Stimulated activated CD8-positive, alpha-beta memory T cell treated with anti-CD3 and anti-CD28 coated beads, Interleukin-2, amount 100 ng/mL, for 1 hour (primary cell): Measurements from ENCODE around the gene ADCY7.

Source experiments
- DNase-seq, 2 donors: peaks; one replicate each; pipeline ENCODE4 v3.0.0-alpha.2; 2020; ENCODE audit warnings: low read depth in 2 of 2

Gene ADCY7

DNA sequence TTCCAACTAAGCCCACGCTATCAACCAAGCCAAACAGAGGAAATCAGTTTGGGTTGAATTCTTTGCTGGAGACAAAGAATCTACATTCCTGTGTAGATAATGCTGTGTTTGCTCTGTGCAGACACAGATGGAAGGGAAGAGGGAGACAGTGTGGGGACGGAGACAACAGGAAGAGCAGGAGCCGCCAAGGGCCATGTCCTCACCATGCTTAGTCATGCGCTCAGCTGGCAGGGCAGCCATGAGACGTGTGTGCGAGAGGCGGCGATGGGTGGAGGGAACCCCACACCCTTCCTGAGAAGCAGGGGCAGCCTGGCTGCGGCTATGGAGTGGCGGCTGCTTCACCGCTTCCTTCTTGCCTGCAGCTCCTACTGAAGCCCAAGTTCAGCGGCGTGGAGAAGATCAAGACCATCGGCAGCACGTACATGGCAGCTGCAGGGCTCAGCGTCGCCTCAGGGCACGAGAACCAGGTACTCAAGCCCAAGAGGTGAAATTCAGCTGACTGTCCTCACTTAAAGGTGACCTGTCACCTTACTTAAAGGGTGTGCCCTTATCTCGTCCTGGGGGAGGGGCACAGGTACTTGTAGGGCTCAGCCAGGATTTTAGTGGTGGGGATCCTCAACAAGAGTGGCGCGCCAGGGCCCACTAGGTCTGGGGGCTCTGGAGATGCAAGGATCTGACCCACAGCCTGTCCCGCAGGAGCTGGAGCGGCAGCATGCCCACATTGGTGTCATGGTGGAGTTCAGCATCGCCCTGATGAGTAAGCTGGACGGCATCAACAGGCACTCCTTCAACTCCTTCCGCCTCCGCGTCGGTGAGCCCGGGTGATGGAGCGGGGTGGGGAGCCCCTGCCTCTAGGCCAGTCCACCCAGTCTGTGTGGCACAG, 47.5 kb downstream of the ADCY7 start:
- DNase-seq, result peak in 1 of 2 donors; percentile 11

DNA sequence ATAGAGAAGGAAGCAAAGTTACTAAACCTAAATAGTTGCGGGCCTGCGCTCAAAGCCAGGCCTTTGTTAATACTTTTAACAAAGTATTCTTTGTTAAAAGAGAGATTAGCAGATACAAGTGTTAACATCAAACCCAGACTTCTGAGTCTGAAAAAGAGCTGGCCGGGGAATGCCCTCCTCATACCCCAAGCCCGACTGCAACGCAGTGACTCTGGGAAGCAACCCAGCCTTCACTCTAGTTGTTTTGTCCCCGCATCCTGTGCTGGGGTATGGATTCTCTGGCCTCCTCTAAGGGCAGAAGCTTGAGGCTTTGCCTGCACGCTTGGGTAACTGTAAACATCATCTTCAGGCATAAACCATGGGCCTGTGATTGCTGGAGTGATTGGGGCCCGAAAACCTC, 48.3 kb downstream of the ADCY7 start:
- no peak for DNase-seq

DNA sequence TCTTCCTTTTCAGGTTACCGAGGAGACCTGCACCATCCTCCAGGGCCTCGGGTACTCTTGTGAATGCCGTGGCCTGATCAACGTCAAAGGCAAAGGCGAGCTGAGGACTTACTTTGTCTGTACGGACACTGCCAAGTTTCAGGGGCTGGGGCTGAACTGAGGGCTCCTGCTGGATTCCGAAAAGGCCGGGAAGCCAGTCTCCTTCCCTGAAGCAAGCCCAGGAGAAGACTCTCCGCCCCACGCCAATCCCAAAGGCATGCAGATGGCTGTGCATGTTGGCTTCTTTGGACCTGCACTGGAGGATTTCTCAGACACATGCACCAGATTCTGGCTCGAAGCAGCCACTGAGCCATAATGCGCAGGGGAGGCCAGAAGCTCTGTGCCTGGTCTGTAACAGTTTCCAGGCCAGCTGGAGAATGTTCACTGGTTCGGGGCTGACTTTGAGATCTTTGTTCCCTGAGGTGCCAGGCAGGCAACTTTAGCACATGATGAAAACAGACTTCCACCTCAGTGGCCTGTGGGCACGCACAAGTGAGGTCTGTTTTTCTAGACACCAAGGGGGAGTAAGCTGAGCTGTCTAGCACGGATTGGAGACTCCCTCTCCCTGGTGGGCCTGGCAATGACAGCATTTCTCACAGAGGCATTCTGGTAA, 49.1 kb downstream of the ADCY7 start:
- no peak for DNase-seq

DNA sequence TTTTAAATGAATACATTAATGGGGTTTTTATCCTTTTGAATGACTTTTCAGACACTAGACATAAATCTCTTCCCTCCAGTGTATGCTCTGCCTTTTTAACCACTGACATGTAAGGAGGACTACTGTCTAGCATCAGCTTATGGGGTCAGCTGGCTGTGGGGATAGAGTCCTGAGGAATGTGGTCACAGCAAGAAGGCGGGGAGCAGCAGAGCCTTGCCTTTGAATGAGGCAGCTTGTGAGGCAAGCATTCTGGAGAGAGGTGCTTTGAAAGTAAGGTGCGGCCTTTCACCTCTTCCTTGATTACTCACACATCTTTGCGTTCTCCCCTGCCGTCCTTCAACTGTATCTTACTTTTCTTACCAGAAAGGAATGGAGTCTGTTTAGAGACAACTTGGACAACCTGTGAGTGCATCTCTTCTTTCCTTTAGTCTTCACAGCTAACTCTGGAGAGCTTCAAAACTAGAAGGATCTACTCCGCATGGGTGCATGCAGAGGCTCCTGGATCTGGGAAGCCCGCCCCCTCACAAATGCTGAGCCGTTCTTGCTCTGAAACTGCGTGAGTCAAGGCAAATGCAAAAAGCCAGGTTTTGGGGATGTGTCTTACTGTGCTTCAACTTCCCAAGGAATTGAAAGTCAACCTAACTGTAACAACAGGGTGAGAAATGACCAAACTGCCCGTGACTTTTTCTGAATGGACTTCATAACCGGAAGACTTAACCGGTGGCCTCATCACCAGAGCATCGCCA, 49.9 kb downstream of the ADCY7 start:
- no peak for DNase-seq

DNA sequence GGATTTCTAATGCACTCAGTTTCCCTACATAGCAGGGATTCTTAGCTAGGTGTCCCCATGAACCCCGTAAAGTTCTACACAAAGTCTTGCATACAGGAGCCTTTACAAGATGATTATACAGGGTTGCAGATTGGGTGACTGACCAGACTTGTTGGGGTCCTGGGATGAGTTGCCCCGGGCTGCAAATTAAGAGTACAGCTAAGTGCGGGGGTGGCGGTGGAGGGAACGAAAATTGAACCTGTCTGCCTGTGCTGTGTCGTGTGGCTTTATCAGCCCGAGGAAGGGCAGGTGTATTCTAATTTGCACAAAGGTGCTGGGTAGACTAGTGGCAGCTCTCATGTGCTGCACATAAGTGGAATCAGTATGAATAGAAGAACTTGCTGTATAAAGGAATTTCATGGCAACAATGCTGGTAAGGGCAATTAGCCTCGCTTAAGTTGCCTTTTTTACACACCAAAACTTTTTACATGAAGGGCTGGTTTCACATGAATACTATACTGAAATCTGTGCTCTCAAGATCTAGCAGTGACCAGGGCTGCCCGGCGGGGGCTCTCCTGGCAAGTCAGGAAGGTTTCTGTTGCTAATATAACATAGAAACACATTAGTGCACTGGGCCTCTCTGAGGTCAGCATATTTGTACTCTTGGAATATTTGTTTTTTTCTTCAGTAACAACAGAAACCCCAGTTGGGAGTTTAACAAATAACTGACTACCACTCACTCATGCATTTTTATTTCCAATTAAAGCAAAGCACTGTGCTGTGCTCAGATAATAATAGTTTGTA, 50.7 kb downstream of the ADCY7 start:
- DNase-seq, result no peak

DNA sequence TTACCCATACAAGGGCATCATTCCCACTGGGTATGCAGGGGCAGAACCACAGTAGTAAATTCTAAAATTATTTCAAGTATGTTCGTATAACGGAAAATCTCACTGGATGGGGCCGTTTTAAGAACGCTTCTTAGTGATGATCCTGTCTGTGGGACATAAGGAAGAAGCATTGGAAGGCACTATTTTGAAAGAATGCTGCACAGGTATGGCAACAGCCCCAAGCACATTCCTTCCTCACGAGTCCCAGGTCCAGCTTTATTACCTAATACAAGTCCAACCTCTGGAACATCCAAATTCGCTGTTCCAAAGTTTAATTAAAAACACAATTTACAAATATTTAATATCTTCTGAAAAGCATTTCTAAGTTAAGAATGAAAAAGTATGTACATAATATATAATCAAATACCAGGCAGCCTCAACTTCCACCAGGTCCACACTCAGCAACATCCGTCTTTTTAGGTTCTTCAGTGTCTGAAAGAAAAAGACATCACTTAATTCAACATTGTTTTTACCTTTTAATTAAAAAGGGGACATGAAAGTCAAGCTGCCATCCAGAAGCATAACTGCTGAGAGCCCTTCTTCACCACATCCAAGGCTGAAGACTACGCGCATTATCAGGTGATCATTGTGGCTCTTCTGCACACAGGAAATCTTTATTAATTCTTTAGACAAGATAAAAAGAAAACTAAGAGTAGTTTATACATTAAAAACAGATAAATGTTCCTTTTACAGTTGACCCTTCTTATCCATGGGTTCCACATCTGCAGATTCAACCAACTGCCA, 52.6 kb downstream of the ADCY7 start:
- DNase-seq, result no peak

DNA sequence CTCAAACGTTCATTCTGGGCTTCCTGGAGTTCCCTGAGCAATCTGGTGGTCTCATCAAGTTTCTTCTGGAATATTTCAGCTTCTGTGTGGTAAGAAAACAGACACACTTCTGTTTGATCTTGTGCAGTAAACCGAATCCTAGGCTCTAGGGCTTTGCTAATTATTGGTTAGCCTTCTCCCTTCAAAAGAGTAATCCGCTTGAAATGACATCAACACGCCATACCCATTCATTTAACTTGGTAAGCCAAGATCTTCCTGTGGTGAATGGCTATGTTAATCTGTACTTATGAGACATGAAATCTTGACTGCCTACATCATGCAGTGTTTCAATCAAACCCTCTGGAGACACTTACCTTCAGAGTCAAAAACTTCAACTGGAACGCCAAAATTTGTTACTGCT, 54.0 kb downstream of the ADCY7 start:
- no peak for DNase-seq

DNA sequence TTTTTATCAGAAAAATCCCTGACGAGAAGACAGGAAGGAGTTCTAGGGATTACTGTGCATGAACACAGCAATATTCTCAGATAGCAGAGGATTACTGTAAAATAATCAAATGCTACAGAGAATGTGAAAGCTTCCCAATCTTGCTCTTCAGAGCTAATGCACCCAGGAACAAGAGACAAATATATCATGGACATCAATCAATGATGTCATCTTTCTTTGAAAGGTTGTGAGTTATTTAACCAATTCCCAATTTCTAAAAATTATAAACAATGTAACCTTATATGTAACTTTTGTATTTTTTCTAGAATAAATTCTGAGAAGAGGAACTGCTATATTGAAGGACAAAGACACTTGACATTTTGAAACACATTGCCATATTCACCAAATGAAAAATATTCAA, 56.0 kb downstream of the ADCY7 start:
- DNase-seq, result no peak

DNA sequence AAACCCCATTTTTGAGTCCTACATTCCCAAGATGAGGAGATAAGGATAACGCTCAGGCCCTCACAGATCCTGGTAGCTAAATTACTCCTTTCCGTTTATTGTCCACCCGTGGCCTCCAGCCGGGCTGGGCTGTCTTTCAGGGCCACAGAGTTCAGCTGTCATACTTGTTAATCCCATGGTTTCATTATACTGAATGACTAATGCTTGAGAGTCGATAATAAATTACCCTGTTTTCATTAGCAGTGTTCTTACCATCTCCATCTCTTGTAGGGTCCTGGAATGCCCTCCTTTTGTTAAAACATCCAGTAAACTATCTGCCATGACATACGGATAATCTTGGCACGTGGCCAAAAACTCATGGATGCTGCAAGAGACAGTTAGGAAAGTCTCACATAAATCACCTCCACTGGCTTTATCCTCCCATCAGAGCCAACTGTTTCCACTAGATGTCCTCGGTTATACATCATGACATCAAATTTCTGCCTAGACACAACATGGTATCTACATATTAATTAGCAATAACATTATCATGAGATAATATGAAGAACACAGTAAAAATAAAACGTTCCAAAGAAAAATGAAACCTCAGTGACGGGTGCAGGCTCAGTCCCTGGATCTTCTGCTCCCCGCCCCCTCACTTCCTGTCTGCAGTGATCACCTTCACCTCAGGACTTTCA, 57.1 kb downstream of the ADCY7 start:
- no peak for DNase-seq

DNA sequence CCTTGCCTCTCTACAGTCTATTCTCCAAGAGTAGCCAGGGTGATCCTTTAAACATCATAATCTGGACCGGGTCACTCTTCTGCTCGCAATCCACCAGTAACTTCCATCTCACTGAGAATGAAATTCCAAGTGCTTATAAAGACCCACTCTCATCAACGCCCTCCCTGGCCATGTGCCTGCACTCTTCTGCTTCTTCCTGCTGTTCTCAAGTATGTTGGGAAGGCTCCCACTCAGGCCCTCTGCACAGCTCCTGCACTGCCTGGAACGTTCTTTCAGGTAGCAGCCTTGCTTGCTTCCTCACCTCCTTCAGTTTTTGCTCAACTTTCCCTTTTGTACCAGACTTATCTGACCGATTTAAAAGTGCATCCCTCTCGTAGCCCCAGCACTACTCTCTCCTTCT, 58.0 kb downstream of the ADCY7 start:
- no peak for DNase-seq

DNA sequence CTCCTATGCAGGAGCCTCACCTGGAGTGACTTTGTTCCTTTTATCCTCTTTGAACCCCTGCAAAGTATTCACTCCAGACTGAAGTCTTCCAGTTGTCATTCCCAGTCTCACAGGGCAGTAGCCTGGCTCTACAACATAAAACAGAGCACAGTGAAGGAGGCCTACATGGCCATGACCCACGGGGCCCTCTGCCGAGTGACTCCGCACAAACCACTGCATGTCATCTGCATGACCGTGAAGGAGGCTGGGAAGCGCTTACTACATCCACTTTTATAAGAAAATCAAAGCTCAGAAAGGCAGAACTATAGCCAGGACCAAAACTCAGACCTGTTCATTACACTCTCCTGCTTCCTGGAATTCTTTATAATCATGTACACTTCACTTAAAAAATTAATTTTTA, 59.9 kb downstream of the ADCY7 start:
- no peak for DNase-seq

DNA sequence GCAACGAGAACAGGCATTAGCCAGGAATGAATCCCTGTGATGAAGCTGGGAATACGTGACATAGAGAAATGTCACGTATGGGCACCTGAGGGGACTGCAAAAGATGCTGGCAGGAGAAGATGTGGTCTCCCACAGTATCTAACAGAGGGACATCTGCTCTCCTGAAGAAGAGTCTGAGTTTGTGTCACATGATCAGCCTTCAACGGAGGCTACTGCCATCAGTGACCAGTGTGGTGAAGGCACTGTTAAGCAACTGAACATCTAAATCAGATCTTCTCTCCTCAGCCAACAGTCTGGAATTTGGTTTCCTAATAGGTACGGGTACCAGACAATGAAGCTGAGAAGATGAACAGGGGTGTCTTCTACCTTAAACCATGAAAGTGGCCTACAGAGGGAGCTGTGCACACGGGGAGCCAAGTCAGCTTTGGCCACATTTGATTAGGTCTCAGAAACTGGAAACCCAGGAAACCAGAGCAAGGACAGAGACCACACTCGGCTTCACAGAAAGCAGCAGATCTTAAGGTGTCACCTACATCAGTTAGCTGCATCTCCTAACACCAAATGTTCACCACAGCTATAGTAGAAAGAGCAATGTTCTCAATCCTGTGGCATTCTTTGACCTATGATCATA, 60.6 kb downstream of the ADCY7 start:
- DNase-seq, result peak; percentile 33 to 40

DNA sequence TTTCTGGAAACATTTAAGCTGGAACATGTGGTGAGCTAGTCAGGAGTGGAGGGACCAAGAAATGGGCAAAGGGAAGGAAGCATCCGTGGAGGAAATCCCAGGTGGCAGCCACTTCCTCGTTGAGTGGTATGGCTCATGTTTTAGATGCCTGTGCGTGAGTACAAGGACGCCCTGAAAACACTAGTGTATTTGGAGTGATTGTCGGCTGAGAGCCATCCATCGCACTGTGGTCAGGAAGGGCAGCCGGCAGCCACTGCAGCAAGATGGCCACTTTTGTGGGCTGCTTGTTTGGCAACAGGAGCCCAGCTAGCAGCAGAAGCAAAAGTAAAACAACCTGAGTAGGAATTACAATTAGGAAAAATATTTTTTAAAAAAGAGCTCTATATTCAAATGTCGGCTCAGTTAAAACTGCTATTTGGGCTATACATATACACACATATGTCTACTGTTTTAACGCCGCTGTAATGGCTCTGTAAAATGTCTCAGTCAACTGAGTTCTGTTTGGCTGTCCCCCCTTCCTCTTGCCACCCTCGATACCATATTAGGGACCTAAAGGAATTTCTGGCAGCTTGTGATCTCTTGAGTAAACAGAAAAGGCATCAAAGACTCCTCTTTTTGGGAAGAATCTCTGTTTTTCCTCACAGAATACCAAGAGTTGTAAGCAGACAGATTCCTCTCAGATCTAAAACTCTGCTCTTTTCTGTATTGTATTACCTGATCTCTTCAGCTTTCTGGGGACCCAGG, 63.3 kb downstream of the ADCY7 start:
- DNase-seq, result no peak

DNA sequence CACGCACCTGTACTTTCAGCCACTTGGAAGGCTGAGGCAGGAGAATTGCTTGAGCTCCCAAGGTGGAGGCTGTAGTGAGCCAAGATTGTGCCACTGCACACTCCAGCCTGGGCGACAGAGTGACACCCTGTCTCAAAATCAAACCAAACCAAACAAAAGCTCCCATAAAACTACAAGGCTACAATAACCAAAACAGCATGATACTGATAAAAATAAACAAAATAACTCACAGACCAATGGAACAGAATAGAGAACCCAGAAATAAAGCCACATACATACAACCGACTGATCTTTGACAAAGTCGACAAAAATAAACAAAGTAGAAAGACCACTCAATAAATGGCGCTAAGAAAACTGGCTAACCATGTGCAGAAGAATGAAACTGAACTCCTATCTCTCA, 65.2 kb downstream of the ADCY7 start:
- DNase-seq, result no peak

DNA sequence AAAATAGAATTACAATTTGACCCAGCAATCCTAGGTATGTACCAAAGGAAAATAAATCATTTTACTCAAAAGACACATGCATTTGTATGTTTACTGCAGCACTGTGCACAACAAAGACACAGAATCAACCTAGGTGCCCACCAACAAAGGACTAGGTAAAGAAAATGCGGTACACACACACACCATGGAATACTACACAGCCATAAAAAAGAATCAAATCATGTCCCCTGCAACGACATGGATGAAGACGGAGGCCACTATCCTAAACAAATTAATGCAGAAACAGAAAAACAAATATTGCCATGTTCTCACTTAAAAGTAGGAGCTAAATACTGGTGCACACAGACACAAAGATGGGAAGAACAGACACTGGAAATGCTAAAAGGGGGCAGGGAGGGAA, 66.2 kb downstream of the ADCY7 start:
- DNase-seq, result no peak

DNA sequence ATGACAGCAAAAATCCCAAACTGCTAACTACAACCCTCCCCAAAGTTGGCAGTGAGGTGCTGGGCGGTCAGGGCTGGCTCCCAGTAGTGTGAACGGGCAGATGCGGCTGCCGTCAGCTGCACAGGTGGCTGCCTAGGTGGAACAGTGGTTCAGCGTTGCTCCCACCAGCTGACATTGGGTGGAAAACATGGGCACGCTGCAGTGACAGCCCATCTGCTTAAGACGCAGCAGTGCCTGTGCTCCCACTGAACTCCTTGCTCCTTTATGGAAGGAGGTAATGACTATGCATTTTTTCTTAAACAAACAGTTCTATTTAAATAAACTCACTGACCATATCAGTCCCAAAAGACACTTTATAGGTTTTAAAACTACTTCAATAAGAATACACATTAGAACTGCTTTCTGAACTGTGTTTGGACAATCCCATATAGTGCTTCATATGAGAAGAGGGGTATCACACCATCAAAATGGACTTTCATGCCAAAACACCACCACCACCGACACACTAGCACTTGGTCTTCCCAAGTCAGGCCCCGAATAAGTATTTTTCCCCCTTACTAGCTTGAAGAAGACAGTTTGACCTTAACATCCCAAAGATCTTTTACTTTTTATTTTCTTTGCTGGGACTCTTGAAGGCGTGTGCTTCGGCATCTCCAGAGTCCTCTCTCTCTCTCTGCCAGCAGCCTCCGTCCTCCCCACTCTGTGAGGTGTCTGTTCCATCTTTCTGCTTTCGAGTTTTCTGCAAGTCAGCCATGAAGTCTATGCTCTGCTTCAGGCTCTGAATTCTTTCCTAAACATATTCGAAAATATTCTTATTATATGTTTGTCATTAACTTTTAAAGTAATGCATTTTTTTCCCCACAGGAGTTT, 68.0 kb downstream of the ADCY7 start:
- DNase-seq, result no peak

DNA sequence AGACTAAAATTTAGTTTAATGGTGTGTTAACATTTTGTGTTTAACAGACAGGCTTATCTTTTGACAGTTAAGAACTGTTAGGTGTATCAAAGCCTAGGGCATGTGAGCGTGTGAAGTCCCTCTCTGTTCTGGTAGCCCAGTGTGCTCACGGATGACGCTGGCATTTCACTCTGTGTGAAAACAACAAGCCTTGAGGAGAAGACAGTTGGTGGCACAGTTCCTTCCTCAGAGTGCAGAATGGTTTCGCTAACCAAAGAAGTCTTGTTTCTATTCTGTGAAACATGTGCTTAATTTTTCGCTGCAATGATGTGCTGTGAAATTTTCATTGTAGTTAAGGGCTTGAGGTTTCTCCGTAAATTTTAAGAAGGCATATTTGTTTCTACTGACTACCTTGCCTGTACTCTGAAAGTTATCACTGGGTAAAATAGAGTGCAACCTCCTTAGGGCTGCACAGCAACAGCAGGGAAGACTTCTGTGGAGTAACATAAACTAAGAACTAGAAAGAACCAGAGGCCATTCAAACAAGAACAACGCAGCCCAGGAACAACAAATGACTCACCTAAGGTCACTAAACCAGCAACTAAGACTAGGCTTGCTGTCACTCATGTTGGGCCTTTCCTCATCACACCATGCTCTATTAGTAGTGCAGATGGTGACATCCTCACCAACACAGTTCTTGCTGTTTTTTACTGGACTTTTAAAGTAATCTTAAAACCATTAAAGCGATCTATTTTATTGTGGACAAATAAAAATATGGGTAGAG, 69.0 kb downstream of the ADCY7 start:
- DNase-seq, result peak in 1 of 2 donors; percentile 25

DNA sequence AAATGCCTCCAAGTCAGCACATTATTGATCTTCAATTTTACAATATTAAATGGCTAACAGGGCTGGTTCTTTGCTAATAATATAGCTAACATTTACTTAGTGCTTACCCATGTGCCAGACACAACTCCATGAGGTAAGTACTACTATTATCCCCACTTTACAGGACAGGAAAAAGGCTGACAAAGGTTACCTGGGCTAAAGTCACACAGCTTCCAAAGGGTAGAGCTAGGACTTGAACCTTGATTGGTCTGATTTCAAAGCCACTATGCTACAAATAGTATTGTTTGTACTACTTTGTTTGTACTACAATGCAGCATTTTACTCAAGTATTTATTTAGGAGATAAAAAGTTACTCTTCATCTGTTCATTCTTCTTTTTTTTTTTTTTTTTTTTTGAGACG, 70.5 kb downstream of the ADCY7 start:
- no peak for DNase-seq
